PFSK-1 (cell line): ENCODE data around the gene PLA2G4B.

Experiments used
- FOXP2 ChIP-seq: optimal IDR thresholded peaks from 2 replicates; pipeline ENCODE3; 2011; ENCODE audit warnings: borderline replicate concordance, control low read depth, inconsistent platforms; ENCODE audit not compliant: insufficient read depth; ENCODE audit errors: extremely low read length, extremely low read depth
- POLR2AphosphoS5 ChIP-seq: IDR thresholded peaks from 2 replicates; pipeline ENCODE4 v1.6.1; 2012; ENCODE audit warnings: low read depth, mild to moderate bottlenecking, control low read depth, low read length, moderate library complexity
- SIN3A ChIP-seq: IDR thresholded peaks from 2 replicates; pipeline ENCODE4 v1.6.1; 2012; ENCODE audit warnings: mild to moderate bottlenecking, low read length, moderate library complexity, borderline replicate concordance; ENCODE audit not compliant: insufficient read depth
- TAF1 ChIP-seq: IDR thresholded peaks from 2 replicates; pipeline ENCODE4 v1.6.1; 2012; ENCODE audit warnings: low read length, control low read depth, borderline replicate concordance; ENCODE audit not compliant: insufficient read depth
- TF ChIP-seq, protein P1 (sequence below), 2 experiments: IDR thresholded peaks; 2 replicates each; pipeline versions ENCODE4 v1.6.1 to v1.8.0; 2011 to 2012; ENCODE audit warnings: low read depth in 2 of 2, low read length in 2 of 2, control low read depth in 1 of 2, inconsistent platforms in 1 of 2, mild to moderate bottlenecking in 1 of 2, moderate library complexity in 1 of 2; ENCODE audit not compliant: insufficient read depth in 1 of 2

The PLA2G4B gene

DNA sequence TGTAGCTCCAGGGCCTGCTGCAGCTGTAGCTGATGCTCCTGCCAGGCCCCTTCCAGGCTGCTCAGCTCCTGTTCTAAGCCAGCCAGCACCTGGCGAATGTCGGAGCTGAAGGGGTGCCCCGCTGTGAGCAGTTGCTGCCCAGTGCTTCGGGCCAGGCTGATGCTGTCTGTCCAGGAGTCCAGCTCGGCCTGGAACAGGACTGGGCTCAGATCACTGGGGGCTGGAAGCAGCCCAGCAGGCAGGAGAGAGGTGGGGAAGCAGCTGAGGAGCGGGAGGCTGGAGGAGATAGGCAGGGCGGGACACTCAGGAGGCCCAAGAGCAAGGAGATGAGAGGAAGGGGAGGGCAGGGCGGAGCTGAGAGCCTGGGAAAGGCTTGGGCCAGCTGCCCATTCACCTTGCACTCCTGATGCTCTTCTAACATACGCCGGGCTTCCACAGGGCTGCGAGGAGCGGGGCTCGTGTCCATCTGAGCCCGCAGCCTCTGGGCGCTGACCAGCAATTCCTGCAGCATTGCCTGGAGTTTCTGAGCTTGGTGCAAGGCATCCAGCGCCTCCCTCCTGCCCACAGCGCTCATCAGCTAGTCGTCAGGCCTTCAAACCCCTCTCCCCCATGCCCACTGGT, 23.2 kb downstream of the PLA2G4B start:
- TF ChIP-seq TAF1 (no peak), SIN3A (no peak), FOXP2 (no peak), POLR2AphosphoS5 (no peak)
- TF ChIP-seq, protein P1, sequence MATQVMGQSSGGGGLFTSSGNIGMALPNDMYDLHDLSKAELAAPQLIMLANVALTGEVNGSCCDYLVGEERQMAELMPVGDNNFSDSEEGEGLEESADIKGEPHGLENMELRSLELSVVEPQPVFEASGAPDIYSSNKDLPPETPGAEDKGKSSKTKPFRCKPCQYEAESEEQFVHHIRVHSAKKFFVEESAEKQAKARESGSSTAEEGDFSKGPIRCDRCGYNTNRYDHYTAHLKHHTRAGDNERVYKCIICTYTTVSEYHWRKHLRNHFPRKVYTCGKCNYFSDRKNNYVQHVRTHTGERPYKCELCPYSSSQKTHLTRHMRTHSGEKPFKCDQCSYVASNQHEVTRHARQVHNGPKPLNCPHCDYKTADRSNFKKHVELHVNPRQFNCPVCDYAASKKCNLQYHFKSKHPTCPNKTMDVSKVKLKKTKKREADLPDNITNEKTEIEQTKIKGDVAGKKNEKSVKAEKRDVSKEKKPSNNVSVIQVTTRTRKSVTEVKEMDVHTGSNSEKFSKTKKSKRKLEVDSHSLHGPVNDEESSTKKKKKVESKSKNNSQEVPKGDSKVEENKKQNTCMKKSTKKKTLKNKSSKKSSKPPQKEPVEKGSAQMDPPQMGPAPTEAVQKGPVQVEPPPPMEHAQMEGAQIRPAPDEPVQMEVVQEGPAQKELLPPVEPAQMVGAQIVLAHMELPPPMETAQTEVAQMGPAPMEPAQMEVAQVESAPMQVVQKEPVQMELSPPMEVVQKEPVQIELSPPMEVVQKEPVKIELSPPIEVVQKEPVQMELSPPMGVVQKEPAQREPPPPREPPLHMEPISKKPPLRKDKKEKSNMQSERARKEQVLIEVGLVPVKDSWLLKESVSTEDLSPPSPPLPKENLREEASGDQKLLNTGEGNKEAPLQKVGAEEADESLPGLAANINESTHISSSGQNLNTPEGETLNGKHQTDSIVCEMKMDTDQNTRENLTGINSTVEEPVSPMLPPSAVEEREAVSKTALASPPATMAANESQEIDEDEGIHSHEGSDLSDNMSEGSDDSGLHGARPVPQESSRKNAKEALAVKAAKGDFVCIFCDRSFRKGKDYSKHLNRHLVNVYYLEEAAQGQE (IDR thresholded peaks at IDR 0.05; ENCODE audit: insufficient read depth in 1 of 2, low read depth in 2 of 2, low read length in 2 of 2) = 0 out of 4 replicates have a peak, but pooled peaks of 1 of the 2 experiments have one; percentile 33

GRCh38 chr15:41862515-41863116, 24.0 kb downstream of the PLA2G4B start:
- TF ChIP-seq TAF1 = no peak
- TF ChIP-seq POLR2AphosphoS5 = no peak
- TF ChIP-seq, protein P1 (IDR thresholded peaks at IDR 0.05; ENCODE audit: insufficient read depth in 1 of 2, low read depth in 2 of 2, low read length in 2 of 2) = no peak
- no peak for TF ChIP-seq SIN3A

- TF ChIP-seq, protein P1 (IDR thresholded peaks at IDR 0.05; ENCODE audit: insufficient read depth in 1 of 2, low read depth in 2 of 2, low read length in 2 of 2) = no peak
- TF ChIP-seq FOXP2 (no peak), TAF1 (no peak), SIN3A (no peak), POLR2AphosphoS5 (no peak)
Observed at GRCh38 chr15:41865490-41866055, 26.9 kb downstream of the PLA2G4B start.

DNA sequence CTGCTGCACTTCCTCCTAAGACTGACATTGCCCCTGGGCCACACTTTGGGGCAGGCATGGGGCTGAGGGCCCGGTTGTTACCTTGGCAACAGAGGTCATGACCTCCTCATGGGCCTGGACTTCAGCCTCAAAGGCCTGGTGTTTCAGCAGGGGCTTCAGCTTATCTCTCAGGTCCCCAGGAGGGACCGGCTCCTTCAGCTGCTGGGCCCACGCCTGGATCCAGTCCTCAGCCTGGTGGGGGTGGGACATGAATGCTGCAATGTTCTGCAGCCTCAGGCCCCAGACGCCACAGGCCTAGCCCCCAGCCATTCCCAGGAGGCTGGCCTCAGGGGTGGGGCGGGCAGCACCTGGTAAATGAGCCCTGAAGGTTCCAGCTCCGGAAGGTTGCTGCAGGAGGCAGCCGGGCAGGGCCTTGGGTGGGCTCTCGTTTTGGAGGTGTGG, 27.6 kb downstream of the PLA2G4B start:
- TF ChIP-seq POLR2AphosphoS5 (no peak), TAF1 (no peak), SIN3A (no peak), FOXP2 (no peak)
- TF ChIP-seq, protein P1 (IDR thresholded peaks at IDR 0.05; ENCODE audit: insufficient read depth in 1 of 2, low read depth in 2 of 2, low read length in 2 of 2) = no peak
